Motor neuron (in vitro differentiated cells): Measurements from ENCODE around the gene ALDH3A1. TPM values are rescaled to one million over a fixed set of nuclear protein-coding genes. Genes with fewer than 3 reads are reported as not detected.

Experiments used
- ATAC-seq, 8 experiments: fragments of 200-7000 bp; cut with Tn5 transposase; replicated peaks in 6 of 8; 2 replicates each; pipeline ENCODE4 v1.8.0; 2021; ENCODE audit warnings: mild to moderate bottlenecking in 8 of 8, moderate library complexity in 8 of 8
- H3K27ac ChIP-seq, 2 donors: fragments of 250-450 bp; sonication (Bioruptor Pico); 2 replicates each; pipeline ENCODE4 v1.9.0; 2021; ENCODE audit warnings: antibody characterized with exemption in 2 of 2, mild to moderate bottlenecking in 2 of 2, moderate library complexity in 1 of 2
- H3K4me1 ChIP-seq, 2 donors: fragments of 250-450 bp; sonication (Bioruptor Pico); replicated peaks in 1 of 2; 2 replicates each; pipeline ENCODE4 v1.6.1; 2021; ENCODE audit warnings: antibody characterized with exemption in 2 of 2, mild to moderate bottlenecking in 2 of 2, moderate library complexity in 1 of 2
- H3K4me3 ChIP-seq, 5 donors: fragments of 250-450 bp; sonication (Bioruptor Pico); 2 replicates each; pipeline ENCODE4 v1.9.0; 2021; ENCODE audit warnings: antibody characterized with exemption in 5 of 5, mild to moderate bottlenecking in 5 of 5, moderate library complexity in 4 of 5
- WGBS, 10 experiments: fragments of 450-650 bp; shearing (Covaris generic); methylation state at CpG; one replicate each; pipeline ENCODE4 v1.0.0; 2022; 5-methylcytosine and 5-hydroxymethylcytosine counted together
- in situ Hi-C, 9 experiments: fragments of 400-800 bp; cut with MboI; loops; one replicate each; pipeline ENCODE4 v1.15.0; 2021; ENCODE audit warnings: low sequenced_read_pairs in 9 of 9, low pct_unique_long_range_greater_than_20kb in 2 of 9; ENCODE audit not compliant: unreplicated experiment in 9 of 9
- total RNA-seq, 8 experiments: library from RNA; unstranded; fragments of 300-600 nt; gene quantifications; 2 replicates each; pipeline versions ENCODE4 v1.2.3 to v1.2.4, GENCODE V29; 2022

ALDH3A1 gene
- total RNA-seq, 8 experiments from 2014 or later = 0.49 to 8.4 (median 1.9) TPM; not detected in 3

DNA sequence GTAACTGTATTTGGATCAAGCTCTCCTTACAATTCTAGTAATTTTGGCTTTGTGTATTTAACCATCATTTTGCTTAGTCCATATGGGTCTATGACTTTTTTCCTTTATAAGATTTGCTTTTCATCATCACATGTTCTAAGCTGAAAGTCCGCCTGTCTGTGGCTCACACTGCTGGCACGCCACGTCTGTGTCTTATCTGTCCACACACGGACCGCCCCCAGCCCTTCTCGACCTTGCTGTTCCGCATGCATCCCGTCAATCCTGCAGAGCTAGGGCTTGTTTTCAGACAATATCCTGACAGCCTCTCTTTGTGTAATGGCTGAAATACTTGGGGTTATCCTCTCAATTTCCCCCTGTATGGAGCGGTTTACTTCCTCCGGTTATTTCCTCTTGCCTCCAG lies 8.4 kb upstream of the ALDH3A1 start:
- H3K27ac ChIP-seq = no peak overlapping the region
- H3K4me1 ChIP-seq = no peaks in the 10 kb centered on the region
- no peak overlapping the region for H3K4me3 ChIP-seq
- ATAC-seq = no peak
- in situ Hi-C loops = loop anchor here in 8 of 9 experiments (25.0 kb wide), 2 partner anchors 244 to 394 kb away; partner anchors contain the start of gene B9D1 (in 8 of the 8)
- 40 to 100% (median 79%) methylated on average over 1 to 9 of the region's 10 CpGs; no CpG with 5 or more reads in 1 of the 10 experiments for WGBS, 10 experiments

GRCh38 chr17:19755821-19756510 lies 7.9 kb upstream of the ALDH3A1 start:
- in situ Hi-C loops = loop anchor here in 8 of 9 experiments (25.0 kb wide), 2 partner anchors 244 to 394 kb away; partner anchors contain the start of gene B9D1 (in 8 of the 8)
- 60 to 93% (median 82%) methylated on average over 1 to 4 of the region's 11 CpGs; no CpG with 5 or more reads in 2 of the 10 experiments for WGBS, 10 experiments
- H3K4me3 ChIP-seq = no peak overlapping the region
- no peak for ATAC-seq
- H3K27ac ChIP-seq = no peak overlapping the region
- H3K4me1 ChIP-seq = no peaks in the 10 kb centered on the region

DNA sequence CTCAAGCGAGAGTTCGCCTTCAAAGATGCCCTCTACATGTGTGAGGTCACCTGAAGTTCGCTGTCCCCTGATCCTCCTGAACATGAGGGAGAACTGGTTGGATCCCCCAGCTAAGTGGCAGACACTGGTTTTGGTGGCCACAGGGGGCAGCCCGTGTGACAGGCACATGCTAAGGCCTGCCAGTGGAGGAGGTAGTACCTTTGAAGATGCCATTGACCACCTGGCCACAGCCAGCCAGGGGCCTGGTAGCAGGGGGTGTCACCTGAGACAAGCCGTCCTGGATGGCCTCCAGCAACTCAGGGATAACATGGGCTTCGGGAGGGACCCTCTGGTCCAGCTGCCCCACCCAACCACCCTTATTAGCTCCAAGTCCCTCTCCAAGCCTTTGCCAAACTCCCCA lies 7.3 kb upstream of the ALDH3A1 start:
- WGBS, 10 experiments = 81 to 100% (median 94%) methylated on average over 1 to 3 of the region's 6 CpGs; no CpG with 5 or more reads in 5 of the 10 experiments
- in situ Hi-C loops = loop anchor here in 8 of 9 experiments (25.0 kb wide), 2 partner anchors 243 to 393 kb away; partner anchors contain the start of gene B9D1 (in 8 of the 8)
- ATAC-seq = no peak
- no peak overlapping the region for H3K27ac ChIP-seq
- H3K4me3 ChIP-seq = no peak overlapping the region
- H3K4me1 ChIP-seq = no peaks in the 10 kb centered on the region

- no peak overlapping the region for H3K27ac ChIP-seq
- in situ Hi-C loops = loop anchor here in 8 of 9 experiments (25.0 kb wide), 2 partner anchors 242 to 392 kb away; partner anchors contain the start of gene B9D1 (in 8 of the 8)
- H3K4me1 ChIP-seq = no peaks in the 10 kb centered on the region
- 29 to 100% (median 75%) methylated on average over 1 to 10 of the region's 12 CpGs for WGBS, 10 experiments
- H3K4me3 ChIP-seq = no peak overlapping the region
- peak in 3 of 8 experiments; percentile 25 to 44 (median 31) for ATAC-seq
Observed at GRCh38 chr17:19753661-19754463, 5.8 kb upstream of the ALDH3A1 start.

DNA sequence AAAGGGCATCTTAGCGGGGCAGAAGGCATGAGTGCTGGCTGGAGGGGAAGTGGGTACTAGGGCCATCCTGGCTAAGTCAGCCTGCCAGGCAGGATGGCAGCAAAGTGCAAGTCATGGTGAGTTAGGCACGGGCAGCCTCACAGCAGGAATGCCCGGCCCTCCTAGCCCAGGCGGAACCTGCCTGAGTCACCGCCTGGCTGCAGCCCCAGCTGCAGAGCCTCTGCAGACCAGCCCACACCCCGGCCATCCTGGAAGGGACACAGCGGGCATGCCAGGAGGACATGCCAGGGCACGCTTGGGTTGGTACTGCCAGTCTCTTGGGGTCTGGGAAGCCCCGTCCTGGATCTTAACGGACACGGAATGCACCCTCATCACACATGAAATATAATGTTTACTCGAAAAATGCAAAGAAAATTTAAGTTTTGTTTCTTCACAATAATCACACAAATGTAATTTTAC lies 5.0 kb upstream of the ALDH3A1 start:
- WGBS, 10 experiments = 26 to 100% (median 80%) methylated on average over 1 to 7 of the region's 12 CpGs; no CpG with 5 or more reads in 1 of the 10 experiments
- in situ Hi-C loops = loop anchor here in 8 of 9 experiments (25.0 kb wide), 2 partner anchors 241 to 391 kb away; partner anchors contain the start of gene B9D1 (in 8 of the 8)
- no peak overlapping the region for H3K27ac ChIP-seq
- no peak overlapping the region for H3K4me3 ChIP-seq
- ATAC-seq = peak in 7 of 8 experiments; percentile 11 to 96 (median 39)
- H3K4me1 ChIP-seq = no peaks in the 10 kb centered on the region

- 20 to 100% (median 68%) methylated on average over 1 to 3 of the region's 15 CpGs; no CpG with 5 or more reads in 4 of the 10 experiments for WGBS, 10 experiments
- no peak overlapping the region for H3K27ac ChIP-seq
- ATAC-seq = no peak
- in situ Hi-C loops = loop anchor here in 8 of 9 experiments (25.0 kb wide), 2 partner anchors 240 to 390 kb away; partner anchors contain the start of gene B9D1 (in 8 of the 8)
- no peaks in the 10 kb centered on the region for H3K4me1 ChIP-seq
- H3K4me3 ChIP-seq = no peak overlapping the region
Observed at GRCh38 chr17:19752216-19753050, 4.3 kb upstream of the ALDH3A1 start.

- in situ Hi-C loops = loop anchor here in 8 of 9 experiments (25.0 kb wide), 2 partner anchors 239 to 389 kb away; partner anchors contain the start of gene B9D1 (in 8 of the 8)
- 100% methylated on average over 1 to 3 of the region's 3 CpGs; no CpG with 5 or more reads in 8 of the 10 experiments for WGBS, 10 experiments
- ATAC-seq = no peak
Observed at GRCh38 chr17:19750835-19751234, 2.7 kb upstream of the ALDH3A1 start.

DNA sequence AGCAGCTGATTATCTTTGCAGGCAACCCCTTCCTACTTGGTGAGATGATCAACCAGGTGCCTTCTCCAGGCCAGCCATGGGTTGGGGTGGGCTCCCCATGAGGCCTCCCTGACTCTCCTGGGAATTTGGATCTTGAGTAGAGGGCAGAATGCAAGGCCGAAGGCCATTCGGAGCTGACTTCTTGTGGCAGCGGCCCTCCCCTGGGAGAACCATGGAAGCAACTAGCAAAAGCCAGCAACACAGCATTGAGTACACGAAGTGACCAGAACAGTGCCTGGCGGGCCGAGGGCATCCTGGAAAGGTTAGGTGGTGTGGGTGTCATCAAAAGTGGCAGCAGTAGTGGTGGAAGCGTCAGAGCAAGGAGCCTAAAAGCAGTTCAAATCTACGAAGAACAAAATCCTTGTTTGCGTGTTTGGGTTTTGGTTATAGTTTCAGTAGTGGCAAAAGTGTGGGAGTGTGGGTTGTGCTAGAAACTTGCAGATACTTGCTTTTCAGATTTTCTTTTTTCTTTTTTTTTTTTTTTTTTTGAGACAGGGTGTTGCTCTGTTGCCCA lies 2.0 kb upstream of the ALDH3A1 start:
- H3K27ac ChIP-seq = no peak overlapping the region
- peaks cover 0 to 1% of the 10 kb centered on the region in 2 donors for H3K4me1 ChIP-seq
- in situ Hi-C loops = loop anchor here in 8 of 9 experiments (25.0 kb wide), 2 partner anchors 238 to 388 kb away; partner anchors contain the start of gene B9D1 (in 8 of the 8)
- WGBS, 10 experiments = 86 to 100% (median 94%) methylated on average over 1 to 7 of the region's 9 CpGs; no CpG with 5 or more reads in 3 of the 10 experiments
- no peak overlapping the region for H3K4me3 ChIP-seq
- no peak for ATAC-seq

More at GRCh38 chr17:19750835-19751234, 2.7 kb upstream of the ALDH3A1 start:
- no peaks in the 10 kb centered on the region for H3K4me1 ChIP-seq
- no peak overlapping the region for H3K27ac ChIP-seq
- H3K4me3 ChIP-seq = no peak overlapping the region

GRCh38 chr17:19748807-19749193 lies 702 bp upstream of the ALDH3A1 start:
- Histone ChIP-seq H3K27ac (no peak overlapping the region), H3K4me1 (peaks cover 0 to 3% of the 10 kb centered on the region in 2 donors), H3K4me3 (no peak overlapping the region)
- in situ Hi-C loops = no loop called here
- no peak for ATAC-seq
- WGBS, 10 experiments = 61 to 85% (median 80%) methylated on average over 2 to 8 of the region's 13 CpGs; no CpG with 5 or more reads in 5 of the 10 experiments

DNA sequence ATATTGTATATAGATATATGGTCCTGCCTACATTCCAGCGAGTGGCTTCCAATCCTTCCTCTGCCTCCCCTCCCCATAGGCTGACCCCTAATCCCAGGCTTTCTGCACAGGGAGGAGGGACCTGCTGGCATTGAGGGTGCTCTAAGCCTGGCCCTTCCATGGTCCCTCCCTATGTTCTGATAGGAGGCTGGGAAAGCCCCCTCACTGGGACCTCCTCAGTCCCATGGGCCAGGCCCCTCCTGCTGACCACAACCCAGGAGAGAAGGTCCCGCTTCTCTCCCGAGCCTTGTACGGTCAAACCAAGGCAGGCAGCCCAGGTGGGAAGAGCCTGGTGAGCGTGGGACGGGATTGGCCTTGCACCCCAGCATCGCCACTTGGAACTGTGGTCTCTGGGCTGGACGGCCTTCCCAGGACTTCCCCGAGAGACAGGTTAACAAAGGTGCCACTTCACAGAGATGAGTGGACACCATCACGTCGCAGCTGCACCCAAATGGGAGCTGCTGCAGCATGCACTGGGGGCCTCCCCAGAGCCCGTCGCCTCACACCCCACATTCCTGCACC lies 859 bp downstream of the ALDH3A1 start:
- no peak overlapping the region for H3K27ac ChIP-seq
- in situ Hi-C loops = no loop called here
- peaks cover 0 to 3% of the 10 kb centered on the region in 2 donors for H3K4me1 ChIP-seq
- ATAC-seq = no peak
- H3K4me3 ChIP-seq = no peak overlapping the region
- WGBS, 10 experiments = 56 to 100% (median 85%) methylated on average over 1 to 4 of the region's 13 CpGs; no CpG with 5 or more reads in 5 of the 10 experiments

DNA sequence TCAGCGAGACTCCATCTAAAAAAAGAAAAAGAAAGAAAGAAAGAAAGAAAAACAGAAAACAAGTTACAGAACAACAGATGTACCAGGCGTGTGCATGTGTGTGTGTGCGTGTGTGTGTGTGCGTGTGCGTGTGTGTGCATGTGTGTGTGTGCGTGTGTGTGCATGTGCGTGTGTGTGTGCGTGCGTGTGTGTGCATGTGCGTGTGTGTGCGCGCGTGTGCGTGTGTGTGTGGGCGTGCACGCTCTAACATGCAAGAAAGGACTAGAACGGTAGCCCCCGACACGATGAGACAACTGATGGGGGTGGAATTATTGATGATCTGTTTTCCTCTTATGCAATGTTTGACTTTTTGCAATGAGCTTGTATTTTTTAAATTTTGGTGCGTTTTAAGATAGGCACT lies 1.6 kb downstream of the ALDH3A1 start:
- in situ Hi-C loops = no loop called here
- no peak overlapping the region for H3K27ac ChIP-seq
- no peak for ATAC-seq
- no peak overlapping the region for H3K4me3 ChIP-seq
- 43 to 97% (median 84%) methylated on average over 1 to 18 of the region's 20 CpGs for WGBS, 10 experiments
- H3K4me1 ChIP-seq = peaks cover 0 to 3% of the 10 kb centered on the region in 2 donors
